ENCODE data around the gene DHRS9. TPM values are rescaled to one million over a fixed set of nuclear protein-coding genes. Genes with fewer than 3 reads are reported as not detected.

Gene DHRS9
- 1.9 to 5.0 TPM (median 3.3 TPM) in 3 replicates for polyA plus RNA-seq
- polyA plus RNA-seq (2011; ENCODE audit: low read depth) = 8.8 TPM
- 1.1 and 2.9 TPM in 2 replicates for polyA plus RNA-seq (2011; cell fraction: cytosol; rRNA removed)
- 8.6 and 10.2 TPM in 2 replicates for polyA plus RNA-seq (2011; cell fraction: nucleus; rRNA removed)
- 1.2 and 18.4 TPM in 2 replicates for polyA plus RNA-seq (2012; ENCODE audit: low replicate concordance)
- polyA minus RNA-seq = 1.9 to 3.0 TPM in 2 of 3 replicates, not detected in the other
- 3.3 TPM for polyA minus RNA-seq (2011; cell fraction: cytosol; rRNA and poly(A)+ RNA removed)
- polyA minus RNA-seq (2011; cell fraction: nucleus; rRNA and poly(A)+ RNA removed) = 4.9 and 6.3 TPM in 2 replicates

DNA sequence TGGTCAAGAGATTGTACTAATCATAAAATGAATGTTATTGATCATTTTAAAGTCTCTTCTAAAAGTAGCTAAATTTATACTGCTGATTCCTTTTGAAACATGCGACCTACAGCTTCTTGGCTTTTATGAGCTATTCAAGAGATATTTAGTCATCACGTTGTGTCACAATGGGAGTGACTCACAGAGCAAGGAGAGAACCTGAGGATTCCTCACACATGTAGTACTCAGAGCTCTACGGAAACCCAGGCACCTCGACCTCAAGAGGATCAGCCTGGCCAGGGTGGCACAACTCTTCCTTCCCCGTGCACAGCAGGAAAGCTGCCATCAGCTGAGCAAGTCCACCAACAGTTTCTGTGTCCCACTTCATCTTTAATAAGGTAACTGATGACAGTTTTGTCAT lies at the start of gene DHRS9:
DHRS9 (plus strand) TSS at position 223 of the 400 bp plus-strand sequence. CDS start 12,019 bp downstream, outside the sequence.
- H3K27ac ChIP-seq (ENCODE audit: control insufficient read depth, insufficient read depth, low read length) = no peak within 1 kb of the TSS
- H3K9ac ChIP-seq (ENCODE audit: control insufficient read depth, extremely low read depth, insufficient read depth, low read length) = no peak within 1 kb of the TSS
- H3K79me2 ChIP-seq (ENCODE audit: control insufficient read depth, insufficient read depth, low read length) = no peaks in the 10 kb centered on the region
- dilution Hi-C loops (cut with MboI; ENCODE audit: extremely low pct_ligation_motif_present, low sequenced_read_pairs) = no loop called here
- peak within 1 kb of the TSS; percentile 44 for H2AFZ ChIP-seq (ENCODE audit: control insufficient read depth, low read length)
- no peak for TF ChIP-seq CTCF (optimal IDR thresholded peaks at IDR 0.05 in 1 of 3, IDR thresholded peaks at IDR 0.05 in 1 of 3, conservative IDR thresholded peaks at IDR 0.05 in 1 of 3; ENCODE audit: extremely low read depth in 1 of 3, insufficient read depth in 2 of 3, low read length in 3 of 3)
- no peak for TF ChIP-seq EZH2 (IDR thresholded peaks at IDR 0.05; ENCODE audit: low read length)
- no peaks in the 10 kb centered on the region for H3K9me3 ChIP-seq (ENCODE audit: control insufficient read depth, low read depth, low read length)
- H3K9me1 ChIP-seq (ENCODE audit: control insufficient read depth, extremely low read depth, insufficient read depth, low read length) = no peaks in the 10 kb centered on the region
- H3K4me1 ChIP-seq (ENCODE audit: control insufficient read depth, extremely low read depth, insufficient read depth, low read length) = peaks cover 30% of the 10 kb centered on the region
- peak within 1 kb of the TSS; percentile 53 for H3K4me2 ChIP-seq (ENCODE audit: control insufficient read depth, extremely low read depth, insufficient read depth, low read depth, low read length)
- peak; percentile 68 for DNase-seq (ENCODE audit: low read depth, low spot score)
- H3K27me3 ChIP-seq (ENCODE audit: control insufficient read depth, extremely low read depth, insufficient read depth, low read length) = no peaks in the 10 kb centered on the region
- H3K4me3 ChIP-seq (ENCODE audit: control insufficient read depth in 2 of 3, extremely low read depth in 1 of 3, insufficient read depth in 2 of 3, low read depth in 1 of 3, low read length in 3 of 3) = no peak within 1 kb of the TSS
- H4K20me1 ChIP-seq (ENCODE audit: control insufficient read depth, extremely low read depth, insufficient read depth, low read length) = no peaks in the 10 kb centered on the region
- no peaks in the 10 kb centered on the region for H3K36me3 ChIP-seq (ENCODE audit: control insufficient read depth in 2 of 2, extremely low read depth in 1 of 2, insufficient read depth in 2 of 2, low read length in 2 of 2)
- peak; percentile 96 for FAIRE-seq

GRCh38 chr2:169023161-169023560 lies 46.2 kb upstream of the DHRS9 start:
- H3K79me2 ChIP-seq (ENCODE audit: control insufficient read depth, insufficient read depth, low read length) = no peaks in the 10 kb centered on the region
- H3K4me2 ChIP-seq (ENCODE audit: control insufficient read depth, extremely low read depth, insufficient read depth, low read depth, low read length) = no peak overlapping the region
- DNase-seq (ENCODE audit: low read depth, low spot score) (no peak), FAIRE-seq (no peak)
- no peak overlapping the region for H3K4me3 ChIP-seq (ENCODE audit: control insufficient read depth in 2 of 3, extremely low read depth in 1 of 3, insufficient read depth in 2 of 3, low read depth in 1 of 3, low read length in 3 of 3)
- H3K9me1 ChIP-seq (ENCODE audit: control insufficient read depth, extremely low read depth, insufficient read depth, low read length) = no peaks in the 10 kb centered on the region
- no peaks in the 10 kb centered on the region for H3K27me3 ChIP-seq (ENCODE audit: control insufficient read depth, extremely low read depth, insufficient read depth, low read length)
- no peaks in the 10 kb centered on the region for H3K9me3 ChIP-seq (ENCODE audit: control insufficient read depth, low read depth, low read length)
- dilution Hi-C loops (cut with MboI; ENCODE audit: extremely low pct_ligation_motif_present, low sequenced_read_pairs) = no loop called here
- no peaks in the 10 kb centered on the region for H3K36me3 ChIP-seq (ENCODE audit: control insufficient read depth in 2 of 2, extremely low read depth in 1 of 2, insufficient read depth in 2 of 2, low read length in 2 of 2)
- TF ChIP-seq EZH2 (IDR thresholded peaks at IDR 0.05; ENCODE audit: low read length) (no peak), CTCF (optimal IDR thresholded peaks at IDR 0.05 in 1 of 3, IDR thresholded peaks at IDR 0.05 in 1 of 3, conservative IDR thresholded peaks at IDR 0.05 in 1 of 3; ENCODE audit: extremely low read depth in 1 of 3, insufficient read depth in 2 of 3, low read length in 3 of 3) (no peak)
- no peak overlapping the region for H3K9ac ChIP-seq (ENCODE audit: control insufficient read depth, extremely low read depth, insufficient read depth, low read length)
- no peaks in the 10 kb centered on the region for H3K4me1 ChIP-seq (ENCODE audit: control insufficient read depth, extremely low read depth, insufficient read depth, low read length)
- H4K20me1 ChIP-seq (ENCODE audit: control insufficient read depth, extremely low read depth, insufficient read depth, low read length) = no peaks in the 10 kb centered on the region
- no peak overlapping the region for H3K27ac ChIP-seq (ENCODE audit: control insufficient read depth, insufficient read depth, low read length)
- no peak overlapping the region for H2AFZ ChIP-seq (ENCODE audit: control insufficient read depth, low read length)
